PFSK-1 (cell line): ENCODE data around the gene APAF1. TPM values are rescaled to one million over a fixed set of nuclear protein-coding genes. Genes with fewer than 3 reads are reported as not detected.

Source experiments
- FOXP2 ChIP-seq: optimal IDR thresholded peaks from 2 replicates; pipeline ENCODE3; 2011; ENCODE audit warnings: borderline replicate concordance, control low read depth, inconsistent platforms; ENCODE audit not compliant: insufficient read depth; ENCODE audit errors: extremely low read length, extremely low read depth
- POLR2AphosphoS5 ChIP-seq: IDR thresholded peaks from 2 replicates; pipeline ENCODE4 v1.6.1; 2012; ENCODE audit warnings: low read depth, mild to moderate bottlenecking, control low read depth, low read length, moderate library complexity
- REST ChIP-seq, 2 experiments: IDR thresholded peaks; 2 replicates each; pipeline versions ENCODE4 v1.6.1 to v1.8.0; 2011 to 2012; ENCODE audit warnings: low read depth in 2 of 2, low read length in 2 of 2, control low read depth in 1 of 2, inconsistent platforms in 1 of 2, mild to moderate bottlenecking in 1 of 2, moderate library complexity in 1 of 2; ENCODE audit not compliant: insufficient read depth in 1 of 2
- SIN3A ChIP-seq: IDR thresholded peaks from 2 replicates; pipeline ENCODE4 v1.6.1; 2012; ENCODE audit warnings: mild to moderate bottlenecking, low read length, moderate library complexity, borderline replicate concordance; ENCODE audit not compliant: insufficient read depth
- TAF1 ChIP-seq: IDR thresholded peaks from 2 replicates; pipeline ENCODE4 v1.6.1; 2012; ENCODE audit warnings: low read length, control low read depth, borderline replicate concordance; ENCODE audit not compliant: insufficient read depth
- polyA plus RNA-seq: library from polyadenylated mRNA; unstranded; fragments of >200 nt; gene quantifications from one replicate; pipeline ENCODE4 v1.2.1, GENCODE V29; 2012; ENCODE audit warnings: low read depth, missing spikeins; ENCODE audit not compliant: insufficient read length

APAF1 gene, protein sequence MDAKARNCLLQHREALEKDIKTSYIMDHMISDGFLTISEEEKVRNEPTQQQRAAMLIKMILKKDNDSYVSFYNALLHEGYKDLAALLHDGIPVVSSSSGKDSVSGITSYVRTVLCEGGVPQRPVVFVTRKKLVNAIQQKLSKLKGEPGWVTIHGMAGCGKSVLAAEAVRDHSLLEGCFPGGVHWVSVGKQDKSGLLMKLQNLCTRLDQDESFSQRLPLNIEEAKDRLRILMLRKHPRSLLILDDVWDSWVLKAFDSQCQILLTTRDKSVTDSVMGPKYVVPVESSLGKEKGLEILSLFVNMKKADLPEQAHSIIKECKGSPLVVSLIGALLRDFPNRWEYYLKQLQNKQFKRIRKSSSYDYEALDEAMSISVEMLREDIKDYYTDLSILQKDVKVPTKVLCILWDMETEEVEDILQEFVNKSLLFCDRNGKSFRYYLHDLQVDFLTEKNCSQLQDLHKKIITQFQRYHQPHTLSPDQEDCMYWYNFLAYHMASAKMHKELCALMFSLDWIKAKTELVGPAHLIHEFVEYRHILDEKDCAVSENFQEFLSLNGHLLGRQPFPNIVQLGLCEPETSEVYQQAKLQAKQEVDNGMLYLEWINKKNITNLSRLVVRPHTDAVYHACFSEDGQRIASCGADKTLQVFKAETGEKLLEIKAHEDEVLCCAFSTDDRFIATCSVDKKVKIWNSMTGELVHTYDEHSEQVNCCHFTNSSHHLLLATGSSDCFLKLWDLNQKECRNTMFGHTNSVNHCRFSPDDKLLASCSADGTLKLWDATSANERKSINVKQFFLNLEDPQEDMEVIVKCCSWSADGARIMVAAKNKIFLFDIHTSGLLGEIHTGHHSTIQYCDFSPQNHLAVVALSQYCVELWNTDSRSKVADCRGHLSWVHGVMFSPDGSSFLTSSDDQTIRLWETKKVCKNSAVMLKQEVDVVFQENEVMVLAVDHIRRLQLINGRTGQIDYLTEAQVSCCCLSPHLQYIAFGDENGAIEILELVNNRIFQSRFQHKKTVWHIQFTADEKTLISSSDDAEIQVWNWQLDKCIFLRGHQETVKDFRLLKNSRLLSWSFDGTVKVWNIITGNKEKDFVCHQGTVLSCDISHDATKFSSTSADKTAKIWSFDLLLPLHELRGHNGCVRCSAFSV (N-terminal part only)
- 1.9 TPM for polyA plus RNA-seq

GRCh38 chr12:98644712-98645571 lies at the start of gene APAF1, which contains the start of gene IKBIP:
TSS of gene APAF1 (plus strand) at chr12:98645290. CDS start at chr12:98648360, 3,070 bp downstream.
TSS of gene IKBIP (minus strand) at chr12:98644788. CDS start at chr12:98644701, 87 bp downstream.
- TF ChIP-seq TAF1 = peak; percentile 78; the same call in 1 of the 2 replicates
- peak in 1 of 2 experiments; percentile 32; a peak in 1 of 4 replicates for TF ChIP-seq REST (IDR thresholded peaks at IDR 0.05; ENCODE audit: insufficient read depth in 1 of 2, low read depth in 2 of 2, low read length in 2 of 2)
- peak; percentile 95 for TF ChIP-seq FOXP2
- TF ChIP-seq POLR2AphosphoS5 = peak; percentile 66; the same call in 1 of the 2 replicates
- peak; percentile 49; the same call in 1 of the 2 replicates for TF ChIP-seq SIN3A

DNA sequence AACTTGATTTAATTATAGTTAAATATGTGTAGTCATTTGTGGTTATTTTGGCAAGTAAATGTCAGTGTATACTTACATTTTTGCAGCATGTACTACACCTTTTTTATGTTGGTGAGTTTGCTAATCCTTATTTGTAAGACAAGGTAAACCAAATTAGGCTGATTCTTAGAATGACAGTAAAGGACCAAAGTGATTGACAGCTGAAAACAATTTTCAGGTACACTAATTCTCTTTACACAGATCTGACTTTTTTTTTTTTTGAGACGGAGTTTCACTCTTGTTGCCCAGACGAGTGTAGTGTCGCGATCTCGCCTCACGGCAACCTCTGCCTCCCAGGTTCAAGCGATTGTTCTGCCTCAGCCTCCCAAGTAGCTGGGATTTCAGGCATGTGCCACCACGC lies 43.2 kb upstream of the APAF1 start:
- TF ChIP-seq POLR2AphosphoS5 = no peak
- TF ChIP-seq TAF1 = no peak
- no peak for TF ChIP-seq SIN3A
- TF ChIP-seq FOXP2 = no peak
- TF ChIP-seq REST (IDR thresholded peaks at IDR 0.05; ENCODE audit: insufficient read depth in 1 of 2, low read depth in 2 of 2, low read length in 2 of 2) = no peak

DNA sequence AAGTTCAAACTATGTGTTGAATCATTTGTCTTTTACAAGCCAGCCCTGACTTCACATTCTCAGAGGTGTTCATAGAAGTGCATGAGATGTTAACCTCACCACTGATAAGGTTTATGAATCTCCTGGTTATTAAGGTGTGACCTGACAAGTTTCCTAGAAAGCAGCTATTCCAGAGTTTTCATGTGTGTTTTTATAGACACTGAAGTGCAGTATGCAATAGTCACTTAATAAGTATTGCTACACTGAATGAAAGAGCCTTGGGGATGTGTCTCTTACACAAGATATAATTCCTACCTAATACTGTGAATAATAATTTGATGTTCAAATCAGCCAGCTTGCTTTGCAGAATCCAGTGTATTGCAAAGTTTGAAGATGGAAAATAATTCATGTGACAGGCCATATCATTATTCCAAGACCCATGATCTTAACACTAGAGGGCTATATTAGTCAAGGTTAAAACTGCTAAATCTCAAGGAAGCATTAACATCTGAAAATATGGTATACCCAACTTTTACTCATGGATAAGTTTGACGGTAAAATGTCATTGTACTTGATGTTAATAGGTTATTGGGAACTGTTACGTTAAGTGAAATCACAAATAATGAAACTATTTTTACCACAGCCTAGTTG lies 38.6 kb upstream of the APAF1 start:
- TF ChIP-seq SIN3A = no peak
- no peak for TF ChIP-seq FOXP2
- no peak for TF ChIP-seq POLR2AphosphoS5
- no peak for TF ChIP-seq REST (IDR thresholded peaks at IDR 0.05; ENCODE audit: insufficient read depth in 1 of 2, low read depth in 2 of 2, low read length in 2 of 2)
- no peak for TF ChIP-seq TAF1

DNA sequence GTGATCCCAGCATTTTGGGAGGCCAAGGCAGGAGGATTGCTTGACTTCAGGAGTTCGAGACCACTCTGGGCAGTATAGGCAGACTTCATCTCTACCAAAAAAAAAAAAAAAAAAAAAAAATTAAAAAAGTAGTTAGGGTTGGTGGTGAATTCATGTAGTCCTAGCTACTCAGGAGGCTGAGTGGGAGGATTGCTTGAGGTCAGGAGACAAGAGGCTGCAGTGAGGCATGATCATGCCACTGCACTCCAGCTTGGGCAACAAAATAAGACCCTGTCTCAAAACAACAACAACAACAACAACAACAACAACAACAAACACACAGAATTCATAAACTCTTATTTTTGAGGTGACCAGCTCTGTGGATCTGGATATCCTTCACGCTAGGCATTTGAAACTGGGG lies 34.5 kb upstream of the APAF1 start:
- TF ChIP-seq REST (IDR thresholded peaks at IDR 0.05; ENCODE audit: insufficient read depth in 1 of 2, low read depth in 2 of 2, low read length in 2 of 2) = no peak
